Central memory CD8-positive, alpha-beta T cell (primary cell): ENCODE data around the gene CRYZ.
"Not testable (repeated sequence)": the region's sequence is repeated elsewhere in the genome, so short reads cannot be mapped to it uniquely, and the experiment has no call there.

Experiments used
- ATAC-seq: fragments of 150-1000 bp; cut with Tn5 transposase; replicated peaks from 2 replicates; pipeline ENCODE4 v1.10.0; 2022; ENCODE audit warnings: mild to moderate bottlenecking, moderate FRiP score, moderate number of reproducible peaks; ENCODE audit not compliant: poor library complexity, severe bottlenecking; ENCODE audit errors: extremely low read depth
- DNase-seq, 2 donors: peaks; one replicate each; pipeline ENCODE4 v3.0.0; 2021; ENCODE audit warnings: low spot score in 2 of 2
- H3K27ac Mint-ChIP-seq: one replicate; pipeline ENCODE4 v1.8.0; 2022; ENCODE audit warnings: low read depth, mild to moderate bottlenecking, moderate library complexity, mixed read lengths
- H3K27me3 Mint-ChIP-seq: one replicate; pipeline ENCODE4 v1.8.0; 2022; ENCODE audit warnings: mixed read lengths
- H3K36me3 Mint-ChIP-seq: one replicate; pipeline ENCODE4 v1.8.0; 2022; ENCODE audit warnings: mild to moderate bottlenecking, moderate library complexity, mixed read lengths; ENCODE audit not compliant: insufficient read depth
- H3K4me1 Mint-ChIP-seq: one replicate; pipeline ENCODE4 v1.8.0; 2022; ENCODE audit warnings: mixed read lengths
- H3K4me3 Mint-ChIP-seq: one replicate; pipeline ENCODE4 v1.8.0; 2022; ENCODE audit warnings: mild to moderate bottlenecking, moderate library complexity, mixed read lengths
- H3K9me3 Mint-ChIP-seq: one replicate; pipeline ENCODE4 v1.8.0; 2022; ENCODE audit warnings: mixed read lengths

The CRYZ gene

GRCh38 chr1:74753104-74753503 is 20.3 kb upstream of the CRYZ start:
- H3K36me3 Mint-ChIP-seq, result peaks cover 44% of the 10 kb centered on the region
- no peaks in the 10 kb centered on the region for H3K27me3 Mint-ChIP-seq
- DNase-seq (no peak), ATAC-seq (no peak)
- H3K9me3 Mint-ChIP-seq, result no peaks in the 10 kb centered on the region
- no peak overlapping the region for H3K4me3 Mint-ChIP-seq
- no peak overlapping the region for H3K27ac Mint-ChIP-seq
- peaks cover 5% of the 10 kb centered on the region for H3K4me1 Mint-ChIP-seq

DNA sequence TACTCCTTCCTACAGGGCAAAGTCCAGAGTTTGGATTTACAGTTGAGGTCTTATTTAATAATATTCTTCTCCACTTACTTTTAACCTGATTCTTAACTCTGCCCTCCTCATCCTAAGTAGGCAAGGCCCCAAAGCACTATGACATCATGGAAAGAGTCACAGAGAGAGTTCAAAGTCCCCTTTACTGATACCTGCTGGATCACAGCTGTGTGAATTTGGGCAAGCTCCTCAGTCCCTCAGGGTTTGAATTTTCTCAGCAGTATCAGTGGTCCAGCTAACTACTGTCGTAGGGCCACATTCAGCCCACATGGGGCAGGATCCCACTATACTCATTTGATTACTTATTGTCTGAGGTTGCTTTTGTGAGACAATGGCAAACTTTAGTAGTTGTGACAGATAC is 16.1 kb upstream of the CRYZ start:
- Mint-ChIP-seq H3K27ac (no peak overlapping the region), H3K27me3 (no peaks in the 10 kb centered on the region), H3K4me3 (no peak overlapping the region), H3K9me3 (no peaks in the 10 kb centered on the region), H3K4me1 (peaks cover 20% of the 10 kb centered on the region), H3K36me3 (peaks cover 36% of the 10 kb centered on the region)
- ATAC-seq, result no peak
- DNase-seq, result no peak

- not testable (repeated sequence) for H3K27me3 Mint-ChIP-seq, H3K4me3 Mint-ChIP-seq, H3K27ac Mint-ChIP-seq, H3K9me3 Mint-ChIP-seq, ATAC-seq, DNase-seq
- peaks cover 22% of the 10 kb centered on the region for H3K36me3 Mint-ChIP-seq
- H3K4me1 Mint-ChIP-seq, result peaks cover 15% of the 10 kb centered on the region
These were observed 12.4 kb upstream of the CRYZ start for GRCh38 chr1:74745247-74745646.

DNA sequence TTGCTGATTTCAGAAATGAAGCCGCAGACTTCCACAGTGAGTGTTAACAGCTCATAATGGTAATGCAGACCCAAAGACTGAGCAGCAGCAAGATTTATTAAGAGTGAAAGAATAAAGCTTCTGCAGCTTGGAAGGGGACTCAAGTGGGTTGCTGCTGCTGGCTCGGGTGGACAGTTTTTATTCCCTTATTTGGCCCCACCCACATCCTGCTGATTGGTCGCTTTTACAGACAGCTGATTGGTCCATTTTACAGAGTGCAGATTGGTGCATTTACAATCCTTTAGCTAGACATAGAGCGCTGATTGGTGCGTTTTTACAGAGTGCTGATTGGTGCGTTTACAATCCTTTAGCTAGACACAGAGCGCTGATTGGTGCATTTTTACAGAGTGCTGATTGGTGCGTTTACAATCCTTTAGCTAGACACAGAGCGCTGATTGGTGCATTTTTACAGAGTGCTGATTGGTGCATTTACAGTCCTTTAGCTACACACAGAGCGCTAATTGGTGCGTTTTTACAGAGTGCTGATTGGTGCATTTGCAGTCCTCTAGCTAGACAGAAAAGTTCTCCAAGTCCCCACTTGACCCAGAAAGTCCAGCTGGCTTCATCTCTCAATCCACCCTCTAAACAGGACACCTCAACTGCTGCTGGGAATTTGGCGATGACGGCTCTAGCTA is 7.6 kb upstream of the CRYZ start:
- not testable (repeated sequence) for H3K27ac Mint-ChIP-seq, ATAC-seq, H3K4me1 Mint-ChIP-seq, DNase-seq, H3K9me3 Mint-ChIP-seq, H3K4me3 Mint-ChIP-seq, H3K27me3 Mint-ChIP-seq
- peaks cover 21% of the 10 kb centered on the region for H3K36me3 Mint-ChIP-seq

- peaks cover 19% of the 10 kb centered on the region for H3K36me3 Mint-ChIP-seq
- ATAC-seq, result no peak
- peaks cover 27% of the 10 kb centered on the region for H3K4me1 Mint-ChIP-seq
- no peak for DNase-seq
- peaks cover 6% of the 10 kb centered on the region for H3K9me3 Mint-ChIP-seq
- no peak overlapping the region for H3K27ac Mint-ChIP-seq
- no peak overlapping the region for H3K4me3 Mint-ChIP-seq
- H3K27me3 Mint-ChIP-seq, result no peaks in the 10 kb centered on the region
These were observed 4.5 kb upstream of the CRYZ start for GRCh38 chr1:74737333-74737732.

- H3K36me3 Mint-ChIP-seq, result peaks cover 12% of the 10 kb centered on the region
- DNase-seq (peak in 1 of 2 donors; percentile 36), ATAC-seq (peak; percentile 77)
- peak overlapping the region; percentile 91 for H3K27ac Mint-ChIP-seq
- no peaks in the 10 kb centered on the region for H3K9me3 Mint-ChIP-seq
- H3K4me1 Mint-ChIP-seq, result peaks cover 43% of the 10 kb centered on the region
- no peaks in the 10 kb centered on the region for H3K27me3 Mint-ChIP-seq
- peak overlapping the region; percentile 88 for H3K4me3 Mint-ChIP-seq
These were observed 994 bp upstream of the CRYZ start for GRCh38 chr1:74733604-74734484.

DNA sequence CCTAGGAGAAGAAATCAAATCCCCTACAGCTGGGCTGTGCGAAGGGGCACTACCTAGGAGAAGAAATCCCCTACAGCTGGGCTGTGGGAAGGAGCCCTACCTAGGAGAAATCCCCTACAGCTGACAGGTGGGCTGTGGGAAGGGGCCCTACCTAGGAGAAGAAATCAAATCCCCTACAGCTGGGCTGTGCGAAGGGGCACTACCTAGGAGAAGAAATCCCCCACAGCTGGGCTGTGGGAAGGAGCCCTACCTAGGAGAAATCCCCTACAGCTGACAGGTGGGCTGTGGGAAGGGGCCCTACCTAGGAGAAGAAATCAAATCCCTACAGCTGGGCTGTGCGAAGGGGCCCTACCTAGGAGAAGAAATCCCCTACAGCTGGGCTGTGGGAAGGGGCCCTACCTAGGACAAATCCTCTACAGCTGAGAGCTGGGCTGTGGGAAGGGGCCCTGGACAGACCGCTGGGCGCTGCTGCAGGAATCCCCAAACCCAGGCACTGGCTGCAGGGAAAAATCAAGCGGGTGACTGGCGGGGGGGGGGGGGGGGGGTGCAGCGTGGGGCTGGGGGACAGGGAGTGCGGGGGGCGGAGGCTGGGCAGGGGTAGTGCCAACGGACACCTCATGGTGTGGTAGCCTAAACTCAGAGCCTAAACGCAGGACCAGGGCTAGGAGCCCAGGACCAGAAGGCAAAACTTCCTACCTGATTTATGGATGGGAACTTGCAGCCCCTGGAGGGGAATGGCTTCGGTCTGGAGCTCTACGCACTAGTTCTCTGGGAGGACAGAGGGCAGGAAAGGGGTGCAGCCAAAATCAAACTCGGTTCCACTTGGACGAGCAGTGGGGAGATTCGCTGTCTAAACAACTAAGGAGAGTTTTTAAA is 541 bp downstream of the CRYZ start:
- peak overlapping the region; percentile 88 for H3K4me3 Mint-ChIP-seq
- H3K36me3 Mint-ChIP-seq, result peaks cover 12% of the 10 kb centered on the region
- DNase-seq, H3K27me3 Mint-ChIP-seq, H3K9me3 Mint-ChIP-seq: not testable (repeated sequence)
- H3K4me1 Mint-ChIP-seq, result peaks cover 50% of the 10 kb centered on the region
- ATAC-seq, result peak; percentile 2
- H3K27ac Mint-ChIP-seq, result peak overlapping the region; percentile 91

- Mint-ChIP-seq H3K4me3 (peak overlapping the region; percentile 88), H3K27me3 (no peaks in the 10 kb centered on the region), H3K9me3 (no peaks in the 10 kb centered on the region), H3K36me3 (peaks cover 9% of the 10 kb centered on the region), H3K27ac (peak overlapping the region; percentile 77), H3K4me1 (peaks cover 55% of the 10 kb centered on the region)
- ATAC-seq (no peak), DNase-seq (no peak)
These were observed 1.3 kb downstream of the CRYZ start for GRCh38 chr1:74731399-74732052.

DNA sequence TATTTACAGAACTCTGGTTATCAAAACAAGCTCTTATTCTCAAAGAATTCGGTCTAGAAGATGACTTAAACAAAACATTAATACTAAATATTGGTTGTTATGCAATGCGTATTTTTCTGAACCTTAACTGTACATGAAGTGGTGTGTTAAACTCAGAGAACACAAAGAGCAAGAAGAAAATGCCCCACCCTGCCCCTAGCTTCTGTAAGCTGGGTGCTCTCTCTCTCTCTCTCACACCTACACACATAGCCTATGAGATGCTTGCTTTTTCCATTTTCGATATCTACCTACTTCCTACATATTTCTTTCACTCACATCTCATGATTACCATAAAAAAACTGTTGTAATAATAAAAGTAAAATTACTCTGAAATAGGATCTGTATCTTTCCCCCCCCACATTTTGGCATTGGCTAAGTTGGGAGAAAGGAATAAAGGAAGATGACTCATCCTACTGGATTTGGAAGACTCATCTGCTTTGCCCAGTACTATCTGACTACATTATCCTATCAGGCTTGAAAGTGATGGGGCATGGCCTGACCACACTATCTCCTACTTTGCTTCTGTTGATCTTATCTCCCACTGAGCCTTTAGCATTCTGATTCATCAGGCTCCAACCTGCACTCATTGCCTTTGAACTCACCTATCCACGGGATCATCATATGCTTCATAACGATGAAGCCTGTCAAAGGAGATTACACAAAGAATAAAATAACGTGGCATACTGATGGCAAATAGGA is 2.9 kb downstream of the CRYZ start:
- DNase-seq (no peak), ATAC-seq (no peak)
- Mint-ChIP-seq H3K36me3 (peaks cover 9% of the 10 kb centered on the region), H3K4me3 (no peak overlapping the region), H3K9me3 (no peaks in the 10 kb centered on the region), H3K27ac (peak overlapping the region; percentile 71), H3K4me1 (peaks cover 49% of the 10 kb centered on the region), H3K27me3 (no peaks in the 10 kb centered on the region)

DNA sequence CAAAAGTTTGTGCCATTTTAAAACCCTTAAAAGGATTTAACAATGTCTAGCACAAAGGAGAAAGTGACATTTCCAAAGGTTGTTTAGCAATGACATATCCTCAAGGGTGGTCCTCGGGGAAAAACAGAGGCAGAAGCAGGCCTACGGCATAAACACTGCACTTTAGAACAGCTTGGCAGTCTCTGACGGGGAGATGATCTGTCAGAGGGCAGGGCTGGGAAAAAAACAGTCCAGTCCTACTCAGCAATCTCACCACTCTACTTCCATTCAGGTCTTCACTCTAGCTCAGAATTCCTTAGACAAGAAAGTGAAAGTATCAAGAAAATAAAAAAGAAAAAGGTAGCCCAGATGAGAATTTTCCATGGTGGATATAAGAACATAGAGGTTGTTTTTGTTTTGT is 4.1 kb downstream of the CRYZ start:
- Mint-ChIP-seq H3K9me3 (no peaks in the 10 kb centered on the region), H3K27me3 (no peaks in the 10 kb centered on the region), H3K4me3 (no peak overlapping the region), H3K4me1 (peaks cover 37% of the 10 kb centered on the region), H3K27ac (peak overlapping the region; percentile 25), H3K36me3 (peaks cover 13% of the 10 kb centered on the region)
- no peak for DNase-seq
- ATAC-seq, result no peak

GRCh38 chr1:74726063-74726462 is 6.8 kb downstream of the CRYZ start:
- ATAC-seq (no peak), DNase-seq (no peak)
- Mint-ChIP-seq H3K27ac (no peak overlapping the region), H3K36me3 (peaks cover 27% of the 10 kb centered on the region), H3K4me1 (peaks cover 29% of the 10 kb centered on the region), H3K9me3 (no peaks in the 10 kb centered on the region), H3K27me3 (no peaks in the 10 kb centered on the region), H3K4me3 (no peak overlapping the region)
